Endothelial cell of umbilical vein (primary cell): ENCODE measurements around the gene TAF10. TPM values are rescaled to one million over a fixed set of nuclear protein-coding genes. Genes with fewer than 3 reads are reported as not detected.

Source experiments
- BruUV-seq: library from RNA; stranded (reverse); fragments of 400-500 nt; replicated peaks from 2 replicates; lab custom pipeline; 2021; lab: Mats Ljungman, UMichigan
- CTCF ChIA-PET: fragments of 300-600, 350-600 bp; sonication (Branson Sonifier 250); formaldehyde crosslinking; loops from one replicate; lab custom pipeline; 2021; ENCODE audit warnings: antibody characterized with exemption, inconsistent platforms; lab: Charles Lee
- POLR2A ChIA-PET: fragments of 300-600, 350-600 bp; sonication (Branson Sonifier 250); formaldehyde crosslinking; loops from one replicate; lab custom pipeline; 2021; ENCODE audit warnings: antibody characterized with exemption, inconsistent platforms; lab: Charles Lee
- DNase-seq: peaks from one replicate; pipeline ENCODE4 v3.0.0-alpha.2; 2011; ENCODE audit warnings: low read depth, low spot score
- FAIRE-seq: peaks from 2 replicates; lab custom pipeline; 2011; peaks lifted over from hg19 to GRCh38; lab: Jason Lieb, UNC
- H2AFZ ChIP-seq: 2 replicates; pipeline ENCODE4 v1.6.0; 2012; ENCODE audit warnings: low read depth, low read length, control low read depth, inconsistent platforms
- H3K27ac ChIP-seq: 2 replicates; pipeline ENCODE4 v1.5.1; 2011; ENCODE audit warnings: low read depth, mild to moderate bottlenecking, control low read depth, low read length, moderate library complexity; ENCODE audit not compliant: insufficient read depth
- H3K27me3 ChIP-seq, 2 experiments: 2 replicates each; pipeline versions ENCODE4 v1.6.0 to v1.6.1; 2011; ENCODE audit warnings: low read length in 2 of 2, mixed read lengths in 1 of 2; ENCODE audit not compliant: control insufficient read depth in 2 of 2, insufficient read depth in 2 of 2
- H3K36me3 ChIP-seq, 2 experiments: 2 replicates in 1 of 2; 3 replicates in 1 of 2; pipeline ENCODE4 v1.5.1; 2011; ENCODE audit warnings: low read length in 2 of 2, mild to moderate bottlenecking in 1 of 2, moderate library complexity in 1 of 2; ENCODE audit not compliant: control insufficient read depth in 2 of 2, insufficient read depth in 2 of 2; ENCODE audit errors: extremely low read depth in 1 of 2
- H3K4me1 ChIP-seq: 3 replicates; pipeline ENCODE4 v1.5.1; 2011; ENCODE audit warnings: mild to moderate bottlenecking, low read length; ENCODE audit not compliant: control insufficient read depth, insufficient read depth; ENCODE audit errors: extremely low read depth
- H3K4me2 ChIP-seq: 2 replicates; pipeline ENCODE4 v1.6.1; 2011; ENCODE audit warnings: low read length, control low read depth, mixed read lengths; ENCODE audit not compliant: insufficient read depth
- H3K4me3 ChIP-seq, 3 experiments: fragments of 200-600 bp in 1 of 3; sonication (generic), shearing (Covaris generic) in 1 of 3; replicated peaks in 1 of 3; 2 replicates each; pipeline ENCODE4 v1.5.1; 2011 to 2016; ENCODE audit warnings: control low read depth in 3 of 3, low read length in 3 of 3, mild to moderate bottlenecking in 2 of 3, inconsistent platforms in 1 of 3, low read depth in 1 of 3, moderate library complexity in 1 of 3; ENCODE audit not compliant: insufficient read depth in 1 of 3
- H3K79me2 ChIP-seq: 2 replicates; pipeline ENCODE4 v1.6.0; 2012; ENCODE audit warnings: low read length, inconsistent platforms; ENCODE audit not compliant: control insufficient read depth, insufficient read depth
- H3K9ac ChIP-seq: replicated peaks from 2 replicates; pipeline ENCODE3; 2011; ENCODE audit warnings: low read length, control low read depth; ENCODE audit not compliant: insufficient read depth; ENCODE audit errors: extremely low read depth
- H3K9me1 ChIP-seq: replicated peaks from 3 replicates; pipeline ENCODE4 v1.6.0; 2011; ENCODE audit warnings: mild to moderate bottlenecking, low read length; ENCODE audit not compliant: control insufficient read depth, insufficient read depth; ENCODE audit errors: extremely low read depth
- H3K9me3 ChIP-seq: replicated peaks from 2 replicates; pipeline ENCODE4 v1.5.1; 2012; ENCODE audit warnings: low read length, inconsistent platforms; ENCODE audit not compliant: control insufficient read depth, insufficient read depth
- H4K20me1 ChIP-seq: replicated peaks from 2 replicates; pipeline ENCODE3; 2011; ENCODE audit warnings: mild to moderate bottlenecking, low read length; ENCODE audit not compliant: control insufficient read depth, insufficient read depth; ENCODE audit errors: extremely low read depth
- CTCF ChIP-seq, 2 donors: IDR thresholded peaks; 1 replicate in 1 of 2; 2 replicates in 1 of 2; pipeline ENCODE4 v1.5.1; 2011; ENCODE audit warnings: low read length in 2 of 2, mild to moderate bottlenecking in 2 of 2, moderate library complexity in 2 of 2, control low read depth in 1 of 2, inconsistent platforms in 1 of 2, low read depth in 1 of 2; ENCODE audit not compliant: insufficient read depth in 1 of 2; ENCODE audit errors: extremely low read depth in 1 of 2
- EZH2 ChIP-seq: IDR thresholded peaks from 2 replicates; pipeline ENCODE4 v1.6.1; 2012; ENCODE audit warnings: borderline replicate concordance, low read depth, mild to moderate bottlenecking, moderate library complexity, low read length, inconsistent platforms; ENCODE audit not compliant: severe bottlenecking
- FOS ChIP-seq: IDR thresholded peaks from 2 replicates; pipeline ENCODE4 v1.6.1; 2011; ENCODE audit warnings: mild to moderate bottlenecking, low read length, moderate library complexity, borderline replicate concordance; ENCODE audit not compliant: insufficient read depth
- GATA2 ChIP-seq: IDR thresholded peaks from 2 replicates; pipeline ENCODE4 v1.7.0; 2011; ENCODE audit warnings: low read depth, mild to moderate bottlenecking, moderate library complexity, mixed read lengths, low read length; ENCODE audit not compliant: insufficient read length, insufficient read depth
- JUN ChIP-seq: IDR thresholded peaks from 2 replicates; pipeline ENCODE4 v1.6.1; 2011; ENCODE audit warnings: borderline replicate concordance, low read depth; ENCODE audit not compliant: insufficient read length, insufficient read depth
- MAX ChIP-seq: IDR thresholded peaks from 2 replicates; pipeline ENCODE4 v1.6.1; 2011; ENCODE audit not compliant: insufficient read depth, insufficient read length
- MYC ChIP-seq: IDR thresholded peaks from one replicate; pipeline ENCODE4 v1.6.1; 2011; ENCODE audit warnings: mild to moderate bottlenecking, low read depth, low read length
- POLR2A ChIP-seq: IDR thresholded peaks from 2 replicates; pipeline ENCODE4 v1.6.1; 2012; ENCODE audit warnings: low read depth, mild to moderate bottlenecking, control low read depth, low read length
- POLR2AphosphoS5 ChIP-seq: IDR thresholded peaks from 2 replicates; pipeline ENCODE4 v1.6.1; 2012; ENCODE audit warnings: low read depth, mild to moderate bottlenecking, control low read depth, low read length, moderate library complexity; ENCODE audit not compliant: insufficient read depth
- dilution Hi-C: fragments of 300-500 bp; cut with MboI; formaldehyde crosslinking; loops from one replicate; pipeline ENCODE4 v1.15.0; 2019; ENCODE audit warnings: low sequenced_read_pairs; ENCODE audit not compliant: extremely low pct_ligation_motif_present
- intact Hi-C: fragments of 100-400 bp; cut with micrococcal nuclease; formaldehyde crosslinking; loops from one replicate; pipeline ENCODE4 v1.10.0; 2022
- polyA plus RNA-seq, 4 experiments: library from polyadenylated mRNA; depleted of rRNA in 3 of 4; stranded (reverse) in 3 of 4; unstranded in 1 of 4; fragments of >200 nt; gene quantifications; 2 replicates each; pipeline versions ENCODE4 v1.2.1 to v1.2.3, GENCODE V29; 2011 to 2012; ENCODE audit warnings: missing spikeins in 1 of 4
- total RNA-seq: library from RNA; stranded (reverse); gene quantifications from 2 replicates; pipeline ENCODE4 v1.2.3, GENCODE V29; 2021

Gene TAF10
- total and polyA plus RNA-seq, 2 donors (not counting 3 experiments of a cell fraction or from before 2014, with no cell fraction given) = 86.2 to 149 TPM

- Histone ChIP-seq H3K27me3 (no peaks in the 10 kb centered on the region), H3K9ac (peak overlapping the region; percentile 33), H3K4me1 (peaks cover 15% of the 10 kb centered on the region), H3K36me3 (no peaks in the 10 kb centered on the region), H2AFZ (peak overlapping the region; percentile 45), H3K4me3 (peak overlapping the region in 2 of 3 experiments; percentile 44), H3K79me2 (peaks cover 2% of the 10 kb centered on the region), H3K4me2 (peak overlapping the region; percentile 51), H3K9me3 (no peaks in the 10 kb centered on the region), H3K9me1 (no peaks in the 10 kb centered on the region), H4K20me1 (no peaks in the 10 kb centered on the region), H3K27ac (no peak overlapping the region)
- intact Hi-C loops = loop anchor here (1.0 kb wide), 1 partner anchor 8 kb away; no protein-coding TSS in a partner anchor
- FAIRE-seq = no peak
- TF ChIP-seq GATA2 (no peak), POLR2AphosphoS5 (no peak), MAX (no peak), CTCF (IDR thresholded peaks at IDR 0.05; ENCODE audit: extremely low read depth in 1 of 2, insufficient read depth in 1 of 2, low read depth in 1 of 2, low read length in 2 of 2) (no peak), MYC (no peak), JUN (no peak), FOS (no peak), POLR2A (no peak), EZH2 (no peak)
- TSS peak; percentile 23 for BruUV-seq
- ChIA-PET CTCF (interaction anchor here (0.9 to 1.5 kb wide), 3 partner anchors 20 to 124 kb away, joined by 4 read pairs; partner anchors contain the start of gene TPP1), POLR2A (interaction anchor here (0.8 kb wide), 1 partner anchor 43 kb away, joined by 3 read pairs; the partner anchor contains the start of gene TAF10)
- dilution Hi-C loops = no loop called here
- no peak for DNase-seq
These were observed 42.4 kb upstream of the TAF10 start for GRCh38 chr11:6654281-6655019.
